K562 (cell line): ENCODE measurements around the gene FTO. TPM values are rescaled to one million over a fixed set of nuclear protein-coding genes. Genes with fewer than 3 reads are reported as not detected.

Experiments
- DACH1 ChIP-seq: fragments of 450-650 bp; IDR thresholded peaks from 2 replicates; pipeline ENCODE4 v1.6.1; 2018; ENCODE audit not compliant: partially characterized antibody
- FOXK2 ChIP-seq, 2 experiments: fragments of 450-650 bp; IDR thresholded peaks in 1 of 2; conservative IDR thresholded peaks in 1 of 2; 2 replicates each; pipeline ENCODE4 v1.6.1; 2016; ENCODE audit warnings: low read depth in 2 of 2, mild to moderate bottlenecking in 1 of 2
- FOXP1 ChIP-seq: sonication (generic); formaldehyde crosslinking; IDR thresholded peaks from 2 replicates; pipeline ENCODE4 v1.8.0; 2022; ENCODE audit warnings: mild to moderate bottlenecking, missing genetic modification reagents
- KLF6 ChIP-seq: fragments of 250-450 bp; sonication (Bioruptor Pico); IDR thresholded peaks from 2 replicates; pipeline ENCODE4 v1.4.0; 2020; ENCODE audit warnings: mild to moderate bottlenecking, moderate library complexity, borderline replicate concordance
- MAFG ChIP-seq: fragments of 450-650 bp; conservative IDR thresholded peaks from 2 replicates; pipeline ENCODE4 v1.6.1; 2016; ENCODE audit warnings: missing genetic modification characterization, missing compliant biosample characterization
- NFE2 ChIP-seq: IDR thresholded peaks from 2 replicates; pipeline ENCODE4 v1.6.1; 2014; ENCODE audit warnings: antibody characterized with exemption, low read depth
- NFIC ChIP-seq: fragments of 450-650 bp; IDR thresholded peaks from 2 replicates; pipeline ENCODE4 v1.6.1; 2017; ENCODE audit warnings: mild to moderate bottlenecking, inconsistent platforms
- NR1H2 ChIP-seq: sonication (generic); formaldehyde crosslinking; IDR thresholded peaks from 2 replicates; pipeline ENCODE4 v1.4.0; 2020; ENCODE audit warnings: mild to moderate bottlenecking, missing genetic modification reagents
- RAD21 ChIP-seq, 2 experiments: fragments of 250-450 bp in 1 of 2; fragments of 450-650 bp in 1 of 2; sonication (Bioruptor Pico) in 1 of 2; formaldehyde crosslinking in 1 of 2; IDR thresholded peaks in 1 of 2; conservative IDR thresholded peaks in 1 of 2; 2 replicates each; pipeline versions ENCODE4 v1.4.0 to v1.8.0; 2020 to 2022; ENCODE audit warnings: mild to moderate bottlenecking in 2 of 2, moderate library complexity in 1 of 2
- RBM22 ChIP-seq: fragments of 200-400 bp; formaldehyde crosslinking; IDR thresholded peaks from 2 replicates; pipeline ENCODE4 v1.6.1; 2018; ENCODE audit warnings: low read length, low read depth; ENCODE audit not compliant: poor library complexity, severe bottlenecking
- RFX1 ChIP-seq: fragments of 450-650 bp; IDR thresholded peaks from 2 replicates; pipeline ENCODE4 v1.6.1; 2016; ENCODE audit warnings: mild to moderate bottlenecking, moderate library complexity
- SMAD1 ChIP-seq: fragments of 150-350 bp; IDR thresholded peaks from 2 replicates; pipeline ENCODE4 v1.6.1; 2014; ENCODE audit warnings: low read length, low read depth; ENCODE audit not compliant: partially characterized antibody
- TBP ChIP-seq: optimal IDR thresholded peaks from 2 replicates; pipeline ENCODE3; 2011; ENCODE audit warnings: low read depth, low read length, improper control_type of control experiment
- TOE1 ChIP-seq, 2 experiments: fragments of 450-650 bp in 1 of 2; sonication (generic) in 1 of 2; formaldehyde crosslinking in 1 of 2; IDR thresholded peaks; 2 replicates each; pipeline versions ENCODE4 v1.7.1 to v1.8.0; 2016 to 2022; ENCODE audit warnings: borderline replicate concordance in 2 of 2, mild to moderate bottlenecking in 2 of 2, antibody characterized with exemption in 1 of 2, inconsistent platforms in 1 of 2, low read depth in 1 of 2, missing genetic modification reagents in 1 of 2, moderate library complexity in 1 of 2
- ZNF316 ChIP-seq: fragments of 450-650 bp; IDR thresholded peaks from 2 replicates; pipeline ENCODE4 v1.6.1; 2016
- polyA plus RNA-seq, 8 experiments: library from polyadenylated mRNA; depleted of rRNA in 4 of 8; stranded (reverse) in 5 of 8; unstranded in 3 of 8; fragments of >200 nt; fragmentation: Nextera tagmentation in 2 of 8; fragmentation: Illumina TruSeq in 1 of 8; extraction: Ambion mirVana in 2 of 8; extraction: Trizol in 1 of 8; gene quantifications; 2 replicates each; pipeline versions ENCODE4 v1.2.1 to v1.2.3, GENCODE V29; 2011 to 2014; ENCODE audit warnings: inconsistent platforms in 1 of 8, missing spikeins in 1 of 8
- total RNA-seq, 7 experiments: library from RNA; depleted of rRNA in 6 of 7; stranded (reverse); fragments of >200 nt in 6 of 7; fragmentation: Illumina TruSeq in 2 of 7; extraction: Trizol in 2 of 7; gene quantifications; 2 replicates each; pipeline versions ENCODE4 v1.2.1 to v1.2.3, GENCODE V29; 2011 to 2021; ENCODE audit warnings: low replicate concordance in 1 of 7
- TF ChIP-seq, protein P1 (sequence below): fragments of 450-650 bp; formaldehyde crosslinking; conservative IDR thresholded peaks from 2 replicates; pipeline ENCODE4 v1.4.0; 2022; ENCODE audit warnings: mild to moderate bottlenecking, missing genetic modification characterization
- TF ChIP-seq, protein P2 (sequence below): fragments of 450-650 bp; formaldehyde crosslinking; IDR thresholded peaks from 2 replicates; pipeline ENCODE4 v1.4.0; 2020; ENCODE audit warnings: mild to moderate bottlenecking, moderate library complexity
- TF ChIP-seq, protein P3 (sequence below): fragments of 250-450 bp; sonication (Bioruptor Pico); IDR thresholded peaks from 2 replicates; pipeline ENCODE4 v1.8.0; 2022; ENCODE audit warnings: moderate library complexity, mild to moderate bottlenecking, inconsistent platforms
- TF ChIP-seq, protein P4 (sequence below): sonication (generic); formaldehyde crosslinking; IDR thresholded peaks from 2 replicates; pipeline ENCODE4 v1.8.0; 2022; ENCODE audit warnings: missing genetic modification reagents, mild to moderate bottlenecking, moderate library complexity, borderline replicate concordance

The FTO gene
- total and polyA plus RNA-seq, 9 of the 15 experiments (the other 6 are each of a cell fraction or from before 2014, with no cell fraction given) = 11.3 to 27.7 (median 25.5) TPM

DNA sequence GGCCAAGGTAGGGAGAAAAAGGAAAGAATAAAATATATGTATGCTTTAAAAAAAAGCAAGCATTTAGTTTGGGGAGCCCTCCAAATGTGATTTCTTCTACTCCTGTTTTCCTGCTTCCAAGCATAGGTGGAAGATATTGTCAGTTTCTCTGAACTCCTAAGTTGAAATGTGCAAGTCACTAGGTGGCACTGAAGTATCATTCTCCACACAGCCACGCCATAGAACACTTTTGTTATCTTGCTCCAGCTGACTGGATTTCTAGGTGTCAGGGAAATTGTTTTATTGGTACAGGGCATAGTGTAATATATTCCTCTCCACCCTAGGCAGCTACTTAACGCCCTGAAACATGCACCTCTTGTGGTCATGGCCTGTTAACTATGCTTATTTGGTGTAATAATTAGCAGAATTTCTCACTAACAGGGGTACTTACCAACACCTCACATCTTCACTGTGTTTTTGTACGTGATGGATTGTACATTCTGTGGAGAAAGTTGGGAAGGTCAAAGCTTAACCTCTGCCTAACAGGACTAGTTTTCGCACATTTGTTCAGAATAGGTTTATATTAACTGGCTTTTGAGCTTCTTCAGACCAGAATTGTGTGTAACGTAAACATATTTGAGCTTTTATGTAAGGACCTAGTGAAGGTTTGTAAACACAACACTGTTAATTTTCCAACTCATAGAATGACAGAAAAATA is 69.3 kb downstream of the FTO start (continued):
- TF ChIP-seq, protein P1, sequence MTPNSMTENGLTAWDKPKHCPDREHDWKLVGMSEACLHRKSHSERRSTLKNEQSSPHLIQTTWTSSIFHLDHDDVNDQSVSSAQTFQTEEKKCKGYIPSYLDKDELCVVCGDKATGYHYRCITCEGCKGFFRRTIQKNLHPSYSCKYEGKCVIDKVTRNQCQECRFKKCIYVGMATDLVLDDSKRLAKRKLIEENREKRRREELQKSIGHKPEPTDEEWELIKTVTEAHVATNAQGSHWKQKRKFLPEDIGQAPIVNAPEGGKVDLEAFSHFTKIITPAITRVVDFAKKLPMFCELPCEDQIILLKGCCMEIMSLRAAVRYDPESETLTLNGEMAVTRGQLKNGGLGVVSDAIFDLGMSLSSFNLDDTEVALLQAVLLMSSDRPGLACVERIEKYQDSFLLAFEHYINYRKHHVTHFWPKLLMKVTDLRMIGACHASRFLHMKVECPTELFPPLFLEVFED = no peak
- TF ChIP-seq RAD21 (CRISPR knock-in tag; conservative IDR thresholded peaks at IDR 0.05 in 1 of 2, IDR thresholded peaks at IDR 0.05 in 1 of 2) = peak; percentile 72 to 84
- TF ChIP-seq RFX1 = no peak
- no peak for TF ChIP-seq FOXP1 (CRISPR knock-in tag)
- TF ChIP-seq, protein P2, sequence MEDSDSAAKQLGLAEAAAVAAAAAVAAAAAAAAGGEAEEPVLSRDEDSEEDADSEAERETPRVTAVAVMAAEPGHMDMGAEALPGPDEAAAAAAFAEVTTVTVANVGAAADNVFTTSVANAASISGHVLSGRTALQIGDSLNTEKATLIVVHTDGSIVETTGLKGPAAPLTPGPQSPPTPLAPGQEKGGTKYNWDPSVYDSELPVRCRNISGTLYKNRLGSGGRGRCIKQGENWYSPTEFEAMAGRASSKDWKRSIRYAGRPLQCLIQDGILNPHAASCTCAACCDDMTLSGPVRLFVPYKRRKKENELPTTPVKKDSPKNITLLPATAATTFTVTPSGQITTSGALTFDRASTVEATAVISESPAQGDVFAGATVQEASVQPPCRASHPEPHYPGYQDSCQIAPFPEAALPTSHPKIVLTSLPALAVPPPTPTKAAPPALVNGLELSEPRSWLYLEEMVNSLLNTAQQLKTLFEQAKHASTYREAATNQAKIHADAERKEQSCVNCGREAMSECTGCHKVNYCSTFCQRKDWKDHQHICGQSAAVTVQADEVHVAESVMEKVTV (CRISPR knock-in tag) = peak; percentile 41; the same call in 1 of the 2 replicates
- no peak for TF ChIP-seq RBM22
- TF ChIP-seq, protein P3, sequence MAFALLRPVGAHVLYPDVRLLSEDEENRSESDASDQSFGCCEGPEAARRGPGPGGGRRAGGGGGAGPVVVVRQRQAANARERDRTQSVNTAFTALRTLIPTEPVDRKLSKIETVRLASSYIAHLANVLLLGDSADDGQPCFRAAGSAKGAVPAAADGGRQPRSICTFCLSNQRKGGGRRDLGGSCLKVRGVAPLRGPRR = no peak
- no peak for TF ChIP-seq TBP
- no peak for TF ChIP-seq NFIC
- no peak for TF ChIP-seq SMAD1
- 0 out of 2 replicates have a peak, but pooled peaks have one; percentile 9 for TF ChIP-seq NFE2
- no peak for TF ChIP-seq NR1H2
- no peak for TF ChIP-seq KLF6
- 0 out of 2 replicates have a peak, but pooled peaks have one; percentile 22 for TF ChIP-seq ZNF316
- TF ChIP-seq MAFG = peak; percentile 68
- TF ChIP-seq TOE1 (IDR thresholded peaks at IDR 0.05; ENCODE audit: borderline replicate concordance) = no peak
- no peak for TF ChIP-seq TOE1 (CRISPR knock-in tag; IDR thresholded peaks at IDR 0.05; ENCODE audit: borderline replicate concordance, low read depth)
- peak; percentile 51 for TF ChIP-seq DACH1
- no peak for TF ChIP-seq FOXK2 (conservative IDR thresholded peaks at IDR 0.05 in 1 of 2, IDR thresholded peaks at IDR 0.05 in 1 of 2; ENCODE audit: low read depth in 2 of 2)
- TF ChIP-seq, protein P4, sequence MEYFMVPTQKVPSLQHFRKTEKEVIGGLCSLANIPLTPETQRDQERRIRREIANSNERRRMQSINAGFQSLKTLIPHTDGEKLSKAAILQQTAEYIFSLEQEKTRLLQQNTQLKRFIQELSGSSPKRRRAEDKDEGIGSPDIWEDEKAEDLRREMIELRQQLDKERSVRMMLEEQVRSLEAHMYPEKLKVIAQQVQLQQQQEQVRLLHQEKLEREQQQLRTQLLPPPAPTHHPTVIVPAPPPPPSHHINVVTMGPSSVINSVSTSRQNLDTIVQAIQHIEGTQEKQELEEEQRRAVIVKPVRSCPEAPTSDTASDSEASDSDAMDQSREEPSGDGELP (CRISPR knock-in tag) = peak; percentile 49; the same call in 1 of the 2 replicates
